ENCODE data around the gene RSL24D1. TPM values are rescaled to one million over a fixed set of nuclear protein-coding genes. Genes with fewer than 3 reads are reported as not detected.

The RSL24D1 gene
- total RNA-seq, 1 experiment from 2014 or later = 115 TPM

DNA sequence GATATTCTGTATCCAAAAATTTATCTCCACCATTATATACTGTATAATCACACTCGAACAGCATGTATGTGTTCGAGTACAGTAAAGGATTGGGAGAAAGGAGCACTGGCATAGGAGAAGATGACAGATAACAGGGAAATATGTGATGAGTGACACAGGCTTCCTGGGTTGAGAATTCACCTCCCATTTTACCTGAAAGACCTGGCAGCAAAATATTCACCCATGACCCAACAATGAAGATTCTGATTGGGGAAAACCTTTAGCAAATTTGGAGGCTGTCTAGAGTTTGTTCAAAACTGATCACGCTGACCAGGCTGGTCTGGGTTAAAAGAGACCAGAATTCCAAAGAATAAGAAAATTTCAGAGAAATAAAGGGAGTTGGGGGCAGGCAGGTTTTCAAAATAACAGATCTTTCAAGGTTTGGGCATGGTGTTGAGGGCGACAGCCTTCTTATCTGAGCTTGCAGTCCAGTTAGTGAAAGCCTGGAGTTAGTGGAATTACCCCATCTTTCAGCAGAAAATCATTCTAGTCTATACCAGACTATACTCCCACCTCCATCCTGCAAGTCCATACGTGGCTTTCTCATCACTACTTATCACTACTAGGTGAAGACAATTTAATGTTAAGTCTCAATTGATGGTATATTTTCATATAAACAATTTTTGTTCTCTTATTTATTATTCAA lies 42.8 kb upstream of the RSL24D1 start:
- no peaks in the 10 kb centered on the region for H3K36me3 Mint-ChIP-seq
- no peak overlapping the region for H3K4me3 Mint-ChIP-seq
- H3K4me1 Mint-ChIP-seq = peaks cover 4% of the 10 kb centered on the region; the same call in 1 of the 2 replicates
- no peaks in the 10 kb centered on the region for H3K9me3 Mint-ChIP-seq
- ATAC-seq = no peak
- ChIA-PET POLR2A (no interaction called here), CTCF (no interaction called here)
- H3K27me3 Mint-ChIP-seq (ENCODE audit: low read depth) = no peaks in the 10 kb centered on the region
- H3K27ac Mint-ChIP-seq = no peak overlapping the region
- TF ChIP-seq, protein P1, sequence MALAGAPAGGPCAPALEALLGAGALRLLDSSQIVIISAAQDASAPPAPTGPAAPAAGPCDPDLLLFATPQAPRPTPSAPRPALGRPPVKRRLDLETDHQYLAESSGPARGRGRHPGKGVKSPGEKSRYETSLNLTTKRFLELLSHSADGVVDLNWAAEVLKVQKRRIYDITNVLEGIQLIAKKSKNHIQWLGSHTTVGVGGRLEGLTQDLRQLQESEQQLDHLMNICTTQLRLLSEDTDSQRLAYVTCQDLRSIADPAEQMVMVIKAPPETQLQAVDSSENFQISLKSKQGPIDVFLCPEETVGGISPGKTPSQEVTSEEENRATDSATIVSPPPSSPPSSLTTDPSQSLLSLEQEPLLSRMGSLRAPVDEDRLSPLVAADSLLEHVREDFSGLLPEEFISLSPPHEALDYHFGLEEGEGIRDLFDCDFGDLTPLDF (CRISPR knock-in tag; IDR thresholded peaks at IDR 0.05) = no peak
- no peak for TF ChIP-seq ZNF138 (CRISPR knock-in tag; conservative IDR thresholded peaks at IDR 0.05)
- TF ChIP-seq SOX15 (CRISPR knock-in tag; IDR thresholded peaks at IDR 0.05) = no peak
- no peak for TF ChIP-seq SMAD4 (CRISPR knock-in tag; IDR thresholded peaks at IDR 0.05)
- TF ChIP-seq NR3C1 (CRISPR knock-in tag; conservative IDR thresholded peaks at IDR 0.05; ENCODE audit: low read depth) = no peak
- TF ChIP-seq, protein P2, sequence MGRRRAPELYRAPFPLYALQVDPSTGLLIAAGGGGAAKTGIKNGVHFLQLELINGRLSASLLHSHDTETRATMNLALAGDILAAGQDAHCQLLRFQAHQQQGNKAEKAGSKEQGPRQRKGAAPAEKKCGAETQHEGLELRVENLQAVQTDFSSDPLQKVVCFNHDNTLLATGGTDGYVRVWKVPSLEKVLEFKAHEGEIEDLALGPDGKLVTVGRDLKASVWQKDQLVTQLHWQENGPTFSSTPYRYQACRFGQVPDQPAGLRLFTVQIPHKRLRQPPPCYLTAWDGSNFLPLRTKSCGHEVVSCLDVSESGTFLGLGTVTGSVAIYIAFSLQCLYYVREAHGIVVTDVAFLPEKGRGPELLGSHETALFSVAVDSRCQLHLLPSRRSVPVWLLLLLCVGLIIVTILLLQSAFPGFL (CRISPR knock-in tag; IDR thresholded peaks at IDR 0.05; ENCODE audit: borderline replicate concordance) = no peak
- TF ChIP-seq, protein P3, sequence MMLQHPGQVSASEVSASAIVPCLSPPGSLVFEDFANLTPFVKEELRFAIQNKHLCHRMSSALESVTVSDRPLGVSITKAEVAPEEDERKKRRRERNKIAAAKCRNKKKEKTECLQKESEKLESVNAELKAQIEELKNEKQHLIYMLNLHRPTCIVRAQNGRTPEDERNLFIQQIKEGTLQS (CRISPR knock-in tag; conservative IDR thresholded peaks at IDR 0.05) = no peak
- TF ChIP-seq KAT7 (CRISPR knock-in tag; IDR thresholded peaks at IDR 0.05; ENCODE audit: borderline replicate concordance) = no peak
- TF ChIP-seq GTF2I (CRISPR knock-in tag; conservative IDR thresholded peaks at IDR 0.05) = no peak
- no peak for TF ChIP-seq ETV6 (CRISPR knock-in tag; IDR thresholded peaks at IDR 0.05)
- TF ChIP-seq, protein P4, sequence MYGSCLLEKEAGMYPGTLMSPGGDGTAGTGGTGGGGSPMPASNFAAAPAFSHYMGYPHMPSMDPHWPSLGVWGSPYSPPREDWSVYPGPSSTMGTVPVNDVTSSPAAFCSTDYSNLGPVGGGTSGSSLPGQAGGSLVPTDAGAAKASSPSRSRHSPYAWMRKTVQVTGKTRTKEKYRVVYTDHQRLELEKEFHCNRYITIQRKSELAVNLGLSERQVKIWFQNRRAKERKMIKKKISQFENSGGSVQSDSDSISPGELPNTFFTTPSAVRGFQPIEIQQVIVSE (CRISPR knock-in tag; IDR thresholded peaks at IDR 0.05; ENCODE audit: borderline replicate concordance) = no peak
- no peak for TF ChIP-seq PRRX2 (CRISPR knock-in tag; IDR thresholded peaks at IDR 0.05)
- TF ChIP-seq EMX1 (CRISPR knock-in tag; IDR thresholded peaks at IDR 0.05) = no peak
- no peak for TF ChIP-seq NR2C2 (CRISPR knock-in tag; IDR thresholded peaks at IDR 0.05)
- no peak for DNase-seq (ENCODE audit: low spot score)

DNA sequence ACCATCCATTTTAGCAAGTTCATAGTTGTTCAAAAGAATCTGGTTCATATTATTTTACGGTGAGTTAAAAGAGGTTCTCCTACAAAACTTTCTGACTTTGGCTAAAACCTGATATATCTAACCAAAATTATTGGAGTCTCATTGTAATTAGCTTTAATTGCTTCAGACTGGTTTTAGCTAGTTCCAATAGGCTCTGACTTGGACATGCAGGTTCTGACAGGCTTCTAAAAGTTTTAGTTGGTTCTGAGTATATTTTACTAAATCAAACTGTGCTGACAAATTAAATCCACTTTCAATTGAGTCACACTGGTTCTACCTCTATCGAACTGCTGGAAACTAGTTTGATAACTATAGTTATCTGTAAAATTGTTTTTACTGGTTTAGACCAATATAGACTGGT lies 42.1 kb upstream of the RSL24D1 start:
- DNase-seq (ENCODE audit: low spot score) (no peak), ATAC-seq (no peak)
- Mint-ChIP-seq H3K27ac (no peak overlapping the region), H3K9me3 (no peaks in the 10 kb centered on the region), H3K4me1 (peaks cover 4% of the 10 kb centered on the region; the same call in 1 of the 2 replicates), H3K36me3 (no peaks in the 10 kb centered on the region), H3K4me3 (no peak overlapping the region), H3K27me3 (ENCODE audit: low read depth) (no peaks in the 10 kb centered on the region)
- ChIA-PET CTCF (no interaction called here), POLR2A (no interaction called here)
- TF ChIP-seq NFYB (CRISPR knock-in tag; conservative IDR thresholded peaks at IDR 0.05; ENCODE audit: low read depth) (no peak), RELA (CRISPR knock-in tag; IDR thresholded peaks at IDR 0.05; ENCODE audit: borderline replicate concordance) (no peak), EMX1 (CRISPR knock-in tag; IDR thresholded peaks at IDR 0.05) (no peak), MXD4 (CRISPR knock-in tag; IDR thresholded peaks at IDR 0.05; ENCODE audit: borderline replicate concordance) (no peak), CBFB (CRISPR knock-in tag; IDR thresholded peaks at IDR 0.05; ENCODE audit: low read depth) (no peak)
- TF ChIP-seq, protein P5, sequence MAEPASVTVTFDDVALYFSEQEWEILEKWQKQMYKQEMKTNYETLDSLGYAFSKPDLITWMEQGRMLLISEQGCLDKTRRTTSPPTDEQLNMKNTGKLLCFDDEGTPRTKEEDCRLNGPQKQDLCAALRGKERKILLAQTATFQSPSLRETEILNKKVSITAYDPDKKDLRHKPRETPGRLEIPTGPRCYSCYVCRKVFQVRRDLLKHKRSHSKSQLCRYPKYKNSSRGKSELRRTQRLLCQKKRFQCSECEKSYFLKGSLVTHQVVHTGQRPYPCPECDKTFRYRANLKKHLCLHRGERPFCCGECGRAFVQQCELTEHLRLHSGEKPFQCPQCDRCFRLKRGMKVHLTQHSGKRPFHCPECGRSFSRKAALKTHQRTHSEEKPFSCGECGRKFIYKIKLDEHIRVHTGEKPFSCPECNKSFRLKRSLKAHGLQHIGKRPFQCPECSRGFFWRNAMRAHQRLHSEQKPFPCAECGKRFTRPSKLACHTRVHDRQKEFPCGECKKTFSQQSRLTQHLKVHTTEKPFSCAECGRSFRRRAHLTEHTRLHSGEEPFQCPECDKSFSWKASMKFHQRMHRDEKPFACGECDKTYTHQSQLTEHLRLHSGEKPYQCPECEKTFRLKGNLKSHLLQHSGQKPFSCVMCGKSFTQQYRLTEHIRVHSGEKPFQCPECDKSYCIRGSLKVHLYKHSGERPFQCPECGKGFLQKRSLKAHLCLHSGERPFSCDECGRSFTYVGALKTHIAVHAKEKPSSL (CRISPR knock-in tag; conservative IDR thresholded peaks at IDR 0.05) = no peak
- TF ChIP-seq, protein P6, sequence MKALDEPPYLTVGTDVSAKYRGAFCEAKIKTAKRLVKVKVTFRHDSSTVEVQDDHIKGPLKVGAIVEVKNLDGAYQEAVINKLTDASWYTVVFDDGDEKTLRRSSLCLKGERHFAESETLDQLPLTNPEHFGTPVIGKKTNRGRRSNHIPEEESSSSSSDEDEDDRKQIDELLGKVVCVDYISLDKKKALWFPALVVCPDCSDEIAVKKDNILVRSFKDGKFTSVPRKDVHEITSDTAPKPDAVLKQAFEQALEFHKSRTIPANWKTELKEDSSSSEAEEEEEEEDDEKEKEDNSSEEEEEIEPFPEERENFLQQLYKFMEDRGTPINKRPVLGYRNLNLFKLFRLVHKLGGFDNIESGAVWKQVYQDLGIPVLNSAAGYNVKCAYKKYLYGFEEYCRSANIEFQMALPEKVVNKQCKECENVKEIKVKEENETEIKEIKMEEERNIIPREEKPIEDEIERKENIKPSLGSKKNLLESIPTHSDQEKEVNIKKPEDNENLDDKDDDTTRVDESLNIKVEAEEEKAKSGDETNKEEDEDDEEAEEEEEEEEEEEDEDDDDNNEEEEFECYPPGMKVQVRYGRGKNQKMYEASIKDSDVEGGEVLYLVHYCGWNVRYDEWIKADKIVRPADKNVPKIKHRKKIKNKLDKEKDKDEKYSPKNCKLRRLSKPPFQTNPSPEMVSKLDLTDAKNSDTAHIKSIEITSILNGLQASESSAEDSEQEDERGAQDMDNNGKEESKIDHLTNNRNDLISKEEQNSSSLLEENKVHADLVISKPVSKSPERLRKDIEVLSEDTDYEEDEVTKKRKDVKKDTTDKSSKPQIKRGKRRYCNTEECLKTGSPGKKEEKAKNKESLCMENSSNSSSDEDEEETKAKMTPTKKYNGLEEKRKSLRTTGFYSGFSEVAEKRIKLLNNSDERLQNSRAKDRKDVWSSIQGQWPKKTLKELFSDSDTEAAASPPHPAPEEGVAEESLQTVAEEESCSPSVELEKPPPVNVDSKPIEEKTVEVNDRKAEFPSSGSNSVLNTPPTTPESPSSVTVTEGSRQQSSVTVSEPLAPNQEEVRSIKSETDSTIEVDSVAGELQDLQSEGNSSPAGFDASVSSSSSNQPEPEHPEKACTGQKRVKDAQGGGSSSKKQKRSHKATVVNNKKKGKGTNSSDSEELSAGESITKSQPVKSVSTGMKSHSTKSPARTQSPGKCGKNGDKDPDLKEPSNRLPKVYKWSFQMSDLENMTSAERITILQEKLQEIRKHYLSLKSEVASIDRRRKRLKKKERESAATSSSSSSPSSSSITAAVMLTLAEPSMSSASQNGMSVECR (CRISPR knock-in tag; IDR thresholded peaks at IDR 0.05; ENCODE audit: borderline replicate concordance) = no peak
- TF ChIP-seq, protein P7, sequence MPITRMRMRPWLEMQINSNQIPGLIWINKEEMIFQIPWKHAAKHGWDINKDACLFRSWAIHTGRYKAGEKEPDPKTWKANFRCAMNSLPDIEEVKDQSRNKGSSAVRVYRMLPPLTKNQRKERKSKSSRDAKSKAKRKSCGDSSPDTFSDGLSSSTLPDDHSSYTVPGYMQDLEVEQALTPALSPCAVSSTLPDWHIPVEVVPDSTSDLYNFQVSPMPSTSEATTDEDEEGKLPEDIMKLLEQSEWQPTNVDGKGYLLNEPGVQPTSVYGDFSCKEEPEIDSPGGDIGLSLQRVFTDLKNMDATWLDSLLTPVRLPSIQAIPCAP (CRISPR knock-in tag; IDR thresholded peaks at IDR 0.05) = no peak
- TF ChIP-seq, protein P8, sequence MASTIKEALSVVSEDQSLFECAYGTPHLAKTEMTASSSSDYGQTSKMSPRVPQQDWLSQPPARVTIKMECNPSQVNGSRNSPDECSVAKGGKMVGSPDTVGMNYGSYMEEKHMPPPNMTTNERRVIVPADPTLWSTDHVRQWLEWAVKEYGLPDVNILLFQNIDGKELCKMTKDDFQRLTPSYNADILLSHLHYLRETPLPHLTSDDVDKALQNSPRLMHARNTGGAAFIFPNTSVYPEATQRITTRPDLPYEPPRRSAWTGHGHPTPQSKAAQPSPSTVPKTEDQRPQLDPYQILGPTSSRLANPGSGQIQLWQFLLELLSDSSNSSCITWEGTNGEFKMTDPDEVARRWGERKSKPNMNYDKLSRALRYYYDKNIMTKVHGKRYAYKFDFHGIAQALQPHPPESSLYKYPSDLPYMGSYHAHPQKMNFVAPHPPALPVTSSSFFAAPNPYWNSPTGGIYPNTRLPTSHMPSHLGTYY (CRISPR knock-in tag; IDR thresholded peaks at IDR 0.05) = no peak

Data from WTC11 (cell line).